Upper lobe of left lung (tissue), 6 donors: Measurements from ENCODE around the gene CANX. TPM values are rescaled to one million over a fixed set of nuclear protein-coding genes. Genes with fewer than 3 reads are reported as not detected.

Source experiments
- ATAC-seq, 2 donors: fragments of 200-7000 bp; cut with Tn5 transposase; one replicate each; pipeline ENCODE4 v1.9.1; 2022; ENCODE audit warnings: mild to moderate bottlenecking in 2 of 2, moderate library complexity in 2 of 2; ENCODE audit not compliant: low FRiP score in 2 of 2
- DNase-seq, 2 donors: peaks; one replicate each; pipeline ENCODE4 v3.0.0-alpha.2; 2019 to 2020
- H3K27ac ChIP-seq, 4 donors: fragments of 200-600 bp; sonication (generic); one replicate each; pipeline ENCODE4 v1.5.1; 2016 to 2019
- H3K27me3 ChIP-seq, 4 donors: fragments of 200-600 bp; sonication (generic); one replicate each; pipeline ENCODE4 v1.5.1; 2017 to 2019
- H3K36me3 ChIP-seq, 4 donors: fragments of 200-600 bp; sonication (generic); one replicate each; pipeline ENCODE4 v1.5.1; 2016 to 2019
- H3K4me1 ChIP-seq, 4 donors: fragments of 200-600 bp; sonication (generic); one replicate each; pipeline ENCODE4 v1.5.1; 2018 to 2019
- H3K4me3 ChIP-seq, 4 donors: fragments of 200-600 bp; sonication (generic); one replicate each; pipeline ENCODE4 v1.5.1; 2017 to 2019; ENCODE audit warnings: mild to moderate bottlenecking in 2 of 4, moderate library complexity in 1 of 4
- H3K9me3 ChIP-seq, 4 donors: fragments of 200-600 bp; sonication (generic); one replicate each; pipeline ENCODE4 v1.5.1; 2018 to 2019
- CTCF ChIP-seq, 6 experiments: fragments of 450-650 bp in 4 of 6; fragments of 200-600 bp in 2 of 6; sonication (generic) in 2 of 6; IDR thresholded peaks; one replicate each; pipeline ENCODE4 v1.5.1; 2016 to 2019; ENCODE audit warnings: antibody characterized with exemption in 6 of 6
- EP300 ChIP-seq, 4 donors: sonication (generic); formaldehyde crosslinking; IDR thresholded peaks; one replicate each; pipeline ENCODE4 v1.5.1; 2017; ENCODE audit warnings: antibody characterized with exemption in 4 of 4, control low read depth in 2 of 4
- POLR2A ChIP-seq, 4 donors: fragments of 450-650 bp; IDR thresholded peaks; one replicate each; pipeline ENCODE4 v1.5.1; 2016 to 2017; ENCODE audit warnings: antibody characterized with exemption in 4 of 4, mild to moderate bottlenecking in 2 of 4
- POLR2AphosphoS5 ChIP-seq, 2 donors: sonication (generic); formaldehyde crosslinking; IDR thresholded peaks; one replicate each; pipeline ENCODE4 v1.5.1; 2017; ENCODE audit warnings: antibody characterized with exemption in 2 of 2
- WGBS, 2 donors: methylation state at CpG; one replicate each; pipeline ENCODE4 v1.1.5; 2017 to 2018; 5-methylcytosine and 5-hydroxymethylcytosine counted together
- total RNA-seq, 6 donors: library from RNA; depleted of rRNA in 4 of 6; stranded (reverse); fragments of >200 nt in 4 of 6; gene quantifications; one replicate each; pipeline versions ENCODE4 v1.1.0 to v1.2.1, GENCODE V29; 2016 to 2021
- donor health status: DM: no; HTN: no; CAD: no; lungs with moderate emphysema.
- donor health status: DM: no; HTN: yes; CAD: no; lungs with severe emphysema.

The CANX gene
- total RNA-seq, 6 donors from 2014 or later = 139 to 754 (median 342) TPM

GRCh38 chr5:179768326-179769085 is 69.7 kb downstream of the CANX start:
- 88 to 92% methylated on average over 17 to 18 of the region's 18 CpGs for WGBS, 2 donors
- Histone ChIP-seq H3K9me3 (no peaks in the 10 kb centered on the region), H3K4me1 (peaks cover 27 to 36% (median 32%) of the 10 kb centered on the region in 4 donors), H3K27me3 (no peaks in the 10 kb centered on the region), H3K4me3 (no peak overlapping the region), H3K36me3 (peaks cover 38 to 80% (median 65%) of the 10 kb centered on the region in 4 donors), H3K27ac (no peak overlapping the region)
- no peak for ATAC-seq
- DNase-seq = no peak
- TF ChIP-seq EP300 (IDR thresholded peaks at IDR 0.05) = no peak
- TF ChIP-seq POLR2AphosphoS5 (IDR thresholded peaks at IDR 0.05) = no peak
- TF ChIP-seq POLR2A (IDR thresholded peaks at IDR 0.05) = no peak
- no peak for TF ChIP-seq CTCF (IDR thresholded peaks at IDR 0.05)

DNA sequence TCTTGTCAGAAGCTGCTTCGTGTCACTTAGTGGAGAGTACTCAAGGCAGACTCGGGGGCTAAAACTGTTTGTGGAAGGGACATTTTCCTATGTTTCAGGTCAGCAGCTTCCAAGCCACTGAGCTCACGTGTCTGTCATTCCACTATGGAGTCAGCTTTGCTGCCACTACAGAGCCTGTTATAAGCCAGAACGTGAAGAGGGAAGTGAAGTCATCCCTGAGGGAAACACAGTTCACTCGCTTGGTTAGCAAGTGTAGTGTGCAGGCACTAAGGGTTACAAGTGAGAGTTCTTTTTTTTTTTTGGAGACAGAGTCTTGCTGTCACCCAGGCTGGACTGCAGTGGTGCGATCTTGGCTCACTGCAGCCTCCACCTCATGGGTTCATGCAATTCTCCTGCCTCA is 70.5 kb downstream of the CANX start:
- peaks cover 43 to 88% (median 73%) of the 10 kb centered on the region in 4 donors for H3K36me3 ChIP-seq
- no peak overlapping the region for H3K27ac ChIP-seq
- 76 to 88% methylated on average over 6 of the region's 6 CpGs for WGBS, 2 donors
- DNase-seq (no peak), ATAC-seq (no peak)
- H3K9me3 ChIP-seq = no peaks in the 10 kb centered on the region
- no peak for TF ChIP-seq POLR2A (IDR thresholded peaks at IDR 0.05)
- no peak for TF ChIP-seq POLR2AphosphoS5 (IDR thresholded peaks at IDR 0.05)
- no peak for TF ChIP-seq CTCF (IDR thresholded peaks at IDR 0.05)
- peaks cover 21 to 28% (median 24%) of the 10 kb centered on the region in 4 donors for H3K4me1 ChIP-seq
- no peak overlapping the region for H3K4me3 ChIP-seq
- no peaks in the 10 kb centered on the region for H3K27me3 ChIP-seq

GRCh38 chr5:179769796-179770195 is 71.0 kb downstream of the CANX start:
- H3K4me3 ChIP-seq = no peak overlapping the region
- WGBS, 2 donors = 88 to 93% methylated on average over 5 of the region's 5 CpGs
- DNase-seq = no peak
- no peak overlapping the region for H3K27ac ChIP-seq
- H3K9me3 ChIP-seq = no peaks in the 10 kb centered on the region
- H3K27me3 ChIP-seq = no peaks in the 10 kb centered on the region
- peaks cover 19 to 23% (median 19%) of the 10 kb centered on the region in 4 donors for H3K4me1 ChIP-seq
- no peak for TF ChIP-seq POLR2AphosphoS5 (IDR thresholded peaks at IDR 0.05)
- no peak for TF ChIP-seq EP300 (IDR thresholded peaks at IDR 0.05)
- TF ChIP-seq CTCF (IDR thresholded peaks at IDR 0.05) = no peak
- TF ChIP-seq POLR2A (IDR thresholded peaks at IDR 0.05) = no peak
- ATAC-seq = no peak
- peaks cover 47 to 93% (median 78%) of the 10 kb centered on the region in 4 donors for H3K36me3 ChIP-seq

- H3K36me3 ChIP-seq = peaks cover 41 to 98% (median 79%) of the 10 kb centered on the region in 4 donors
- no peak for DNase-seq
- H3K27ac ChIP-seq = no peak overlapping the region
- no peaks in the 10 kb centered on the region for H3K27me3 ChIP-seq
- no peaks in the 10 kb centered on the region for H3K9me3 ChIP-seq
- H3K4me1 ChIP-seq = peaks cover 3 to 14% (median 9%) of the 10 kb centered on the region in 4 donors
- no peak overlapping the region for H3K4me3 ChIP-seq
- TF ChIP-seq EP300 (IDR thresholded peaks at IDR 0.05) = no peak
- TF ChIP-seq POLR2A (IDR thresholded peaks at IDR 0.05) = no peak
- no peak for TF ChIP-seq POLR2AphosphoS5 (IDR thresholded peaks at IDR 0.05)
- 82 to 83% methylated on average over 4 of the region's 4 CpGs for WGBS, 2 donors
- ATAC-seq = no peak
Measured at GRCh38 chr5:179771311-179771895, 72.6 kb downstream of the CANX start.

- no peaks in the 10 kb centered on the region for H3K9me3 ChIP-seq
- H3K36me3 ChIP-seq = peaks cover 38 to 99% (median 78%) of the 10 kb centered on the region in 4 donors
- ATAC-seq (no peak), DNase-seq (no peak)
- no peak overlapping the region for H3K27ac ChIP-seq
- 85 to 92% methylated on average over 6 of the region's 6 CpGs for WGBS, 2 donors
- TF ChIP-seq CTCF (IDR thresholded peaks at IDR 0.05) (no peak), POLR2AphosphoS5 (IDR thresholded peaks at IDR 0.05) (no peak), POLR2A (IDR thresholded peaks at IDR 0.05) (no peak), EP300 (IDR thresholded peaks at IDR 0.05) (no peak)
- no peaks in the 10 kb centered on the region for H3K27me3 ChIP-seq
- no peak overlapping the region for H3K4me3 ChIP-seq
- peaks cover 0 to 14% (median 5%) of the 10 kb centered on the region in 4 donors for H3K4me1 ChIP-seq
Measured at GRCh38 chr5:179772351-179772750, 73.6 kb downstream of the CANX start.
